Subcutaneous abdominal adipose tissue (tissue), 5 donors: ENCODE measurements around the gene SMARCAD1.
"Not testable (repeated sequence)": the region's sequence is repeated elsewhere in the genome, so short reads cannot be mapped to it uniquely, and the experiment has no call there.

Source experiments
- H3K27ac ChIP-seq: one replicate; pipeline ENCODE4 v1.7.0; 2013; ENCODE audit warnings: low read depth, mild to moderate bottlenecking, inconsistent platforms, low read length, moderate library complexity
- H3K27me3 ChIP-seq, 5 donors: one replicate each; pipeline ENCODE4 v1.7.0; 2013; ENCODE audit warnings: low read length in 5 of 5, inconsistent platforms in 1 of 5; ENCODE audit not compliant: control insufficient read depth in 5 of 5, insufficient read depth in 4 of 5
- H3K36me3 ChIP-seq, 5 donors: one replicate each; pipeline ENCODE4 v1.7.0; 2013; ENCODE audit warnings: low read length in 5 of 5; ENCODE audit not compliant: control insufficient read depth in 5 of 5, insufficient read depth in 5 of 5
- H3K4me1 ChIP-seq, 5 donors: one replicate each; pipeline ENCODE4 v1.7.0; 2013; ENCODE audit warnings: low read length in 5 of 5, mild to moderate bottlenecking in 3 of 5, moderate library complexity in 1 of 5; ENCODE audit not compliant: control insufficient read depth in 5 of 5, insufficient read depth in 5 of 5
- H3K4me3 ChIP-seq, 5 donors: one replicate each; pipeline ENCODE4 v1.7.0; 2013; ENCODE audit warnings: low read length in 5 of 5, low read depth in 1 of 5
- H3K9ac ChIP-seq, 5 donors: one replicate each; pipeline ENCODE4 v1.7.0; 2013; ENCODE audit warnings: low read length in 5 of 5, mild to moderate bottlenecking in 4 of 5, moderate library complexity in 3 of 5
- H3K9me3 ChIP-seq, 5 donors: one replicate each; pipeline ENCODE4 v1.7.0; 2013; ENCODE audit warnings: low read length in 5 of 5; ENCODE audit not compliant: control insufficient read depth in 5 of 5
- donor health status: healthy.
- donor health status: healthy.
- donor health status: healthy.
- donor health status: healthy.
- donor health status: healthy.

Gene SMARCAD1

DNA sequence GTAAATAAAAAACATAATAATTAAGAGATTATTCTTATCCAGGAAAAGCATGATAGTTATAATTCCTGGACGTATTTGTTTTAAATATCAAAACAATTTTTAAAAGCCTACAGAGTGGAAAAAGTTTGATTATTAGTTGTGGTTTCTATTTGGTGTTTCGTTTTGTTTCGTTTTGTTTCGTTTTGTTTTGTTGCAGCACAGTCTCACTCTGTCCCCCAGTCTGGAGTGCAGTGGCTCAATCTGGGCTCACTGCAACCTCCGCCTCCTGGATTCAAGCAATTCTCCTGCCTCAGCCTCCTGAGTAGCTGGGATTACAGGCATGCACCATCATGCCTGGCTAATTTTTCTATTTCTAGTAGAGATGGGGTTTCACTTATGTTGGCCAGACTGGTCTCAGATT, 129.1 kb downstream of the SMARCAD1 start:
- not testable (repeated sequence) for H3K27ac ChIP-seq, H3K9me3 ChIP-seq, H3K4me3 ChIP-seq, H3K9ac ChIP-seq, H3K27me3 ChIP-seq, H3K36me3 ChIP-seq
- peaks cover 0 to 18% (median 11%) of the 10 kb centered on the region in 5 donors for H3K4me1 ChIP-seq

DNA sequence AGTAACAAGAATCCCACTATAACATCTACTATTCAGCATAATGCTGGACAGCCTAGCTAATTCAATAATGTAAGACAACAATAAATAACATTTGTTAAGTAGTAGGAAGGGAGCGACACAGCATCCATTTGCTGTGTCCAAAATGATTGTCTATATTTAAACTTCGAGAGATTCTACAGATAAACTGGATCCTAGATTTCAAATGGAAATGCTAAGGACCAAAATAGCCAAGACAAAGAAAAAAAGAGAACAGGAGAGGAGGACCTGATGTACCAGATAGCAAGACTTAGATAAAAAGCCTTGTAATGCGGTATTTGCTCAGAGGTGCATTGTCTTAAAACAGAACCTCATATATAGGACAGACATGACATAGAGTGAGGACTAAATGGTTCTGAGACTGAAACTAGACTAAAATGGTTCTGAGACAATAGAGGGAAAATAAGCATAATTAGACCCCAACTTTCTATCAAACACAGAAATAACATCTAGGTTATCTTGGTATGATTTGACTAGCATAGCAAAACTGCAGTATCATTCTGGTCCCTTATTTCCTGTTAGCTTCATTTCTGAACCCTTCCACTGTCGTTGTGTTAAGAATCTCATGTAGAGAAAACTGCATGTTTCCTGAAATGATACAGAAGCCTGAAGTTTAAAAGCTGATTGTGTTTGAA, 131.2 kb downstream of the SMARCAD1 start:
- Histone ChIP-seq H3K4me1 (peaks cover 0 to 14% (median 11%) of the 10 kb centered on the region in 5 donors), H3K36me3 (no peaks in the 10 kb centered on the region), H3K4me3 (no peak overlapping the region), H3K27ac (no peak overlapping the region), H3K9ac (no peak overlapping the region), H3K27me3 (no peaks in the 10 kb centered on the region), H3K9me3 (no peaks in the 10 kb centered on the region)

DNA sequence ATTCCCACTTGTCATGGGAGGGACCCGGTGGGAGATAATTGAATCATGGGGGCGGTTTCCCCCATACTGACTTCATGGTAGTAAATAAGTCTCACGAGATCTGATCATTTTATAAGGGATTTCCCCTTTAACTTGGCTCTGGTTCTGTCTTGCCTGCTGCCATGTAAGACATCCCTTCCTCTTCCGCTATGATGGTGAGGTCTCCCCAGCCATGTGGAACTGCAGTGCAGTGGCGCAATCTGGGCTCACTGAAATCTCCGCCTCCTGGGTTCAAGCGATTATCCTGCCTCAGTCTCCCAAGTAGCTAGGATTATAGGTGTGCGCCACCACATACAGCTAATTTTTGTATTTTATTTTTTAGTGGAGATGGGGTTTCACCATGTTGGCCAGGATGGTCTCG, 132.1 kb downstream of the SMARCAD1 start:
- no peaks in the 10 kb centered on the region for H3K27me3 ChIP-seq
- H3K27ac ChIP-seq = no peak overlapping the region
- no peaks in the 10 kb centered on the region for H3K36me3 ChIP-seq
- peaks cover 0 to 11% (median 4%) of the 10 kb centered on the region in 5 donors for H3K4me1 ChIP-seq
- no peaks in the 10 kb centered on the region for H3K9me3 ChIP-seq
- no peak overlapping the region for H3K9ac ChIP-seq
- H3K4me3 ChIP-seq = no peak overlapping the region
